GM12878 (cell line): ENCODE results near the gene CD52. TPM values are rescaled to one million over a fixed set of nuclear protein-coding genes. Genes with fewer than 3 reads are reported as not detected.

Source experiments
- ATAC-seq: fragments of 200-7000 bp; cut with Tn5 transposase; 3 replicates; pipeline ENCODE4 v1.9.1; 2020; ENCODE audit warnings: mild to moderate bottlenecking, moderate library complexity
- BruUV-seq: library from RNA; stranded (reverse); fragments of 400-500 nt; replicated peaks from 2 replicates; lab custom pipeline; 2021; lab: Mats Ljungman, UMichigan
- CTCF ChIA-PET: fragments of 300-600 bp; sonication (Branson Sonifier 250); formaldehyde crosslinking; extraction: SDS; loops from one replicate; lab custom pipeline; 2021; ENCODE audit warnings: inconsistent platforms; lab: Yijun Ruan, JAX
- POLR2A ChIA-PET: fragments of 350-600 bp; formaldehyde crosslinking; extraction: SDS; loops from one replicate; lab custom pipeline; 2021; ENCODE audit warnings: inconsistent platforms; lab: Charles Lee
- RAD21 ChIA-PET: fragments of 300-600 bp; sonication (Branson Sonifier 250); formaldehyde crosslinking; loops from one replicate; lab custom pipeline; 2023; ENCODE audit warnings: antibody characterized with exemption; ENCODE audit not compliant: unreplicated experiment; lab: Charles Lee
- SMC1A ChIA-PET: fragments of 300-600 bp; sonication (Branson Sonifier 250); formaldehyde crosslinking; loops from one replicate; lab custom pipeline; 2023; ENCODE audit not compliant: unreplicated experiment, uncharacterized antibody; lab: Charles Lee
- DNase-seq: peaks from one replicate; pipeline ENCODE4 v3.0.0-alpha.2; 2011; ENCODE audit warnings: low read depth, low spot score
- FAIRE-seq: peaks from 3 replicates; lab custom pipeline; 2011; peaks lifted over from hg19 to GRCh38; lab: Jason Lieb, UNC
- H2AFZ ChIP-seq: 2 replicates; pipeline ENCODE4 v1.6.0; 2011; ENCODE audit warnings: low read depth, low read length, control low read depth; ENCODE audit not compliant: control insufficient read depth
- H3K27ac ChIP-seq: 2 replicates; pipeline ENCODE4 v1.5.1; 2011; ENCODE audit warnings: control low read depth; ENCODE audit not compliant: control insufficient read depth, insufficient read depth
- H3K27me3 ChIP-seq, 2 experiments: replicated peaks in 1 of 2; 2 replicates each; pipeline versions ENCODE4 v1.6.0 to v1.6.1; 2011; ENCODE audit warnings: low read length in 1 of 2; ENCODE audit not compliant: control insufficient read depth in 2 of 2, insufficient read depth in 2 of 2
- H3K36me3 ChIP-seq, 2 experiments: 2 replicates each; pipeline ENCODE4 v1.5.1; 2011; ENCODE audit warnings: low read length in 1 of 2; ENCODE audit not compliant: control insufficient read depth in 2 of 2, insufficient read depth in 2 of 2
- H3K4me1 ChIP-seq: 2 replicates; pipeline ENCODE4 v1.6.1; 2011; ENCODE audit warnings: mild to moderate bottlenecking, low read length, moderate library complexity, mixed read lengths; ENCODE audit not compliant: control insufficient read depth, insufficient read depth
- H3K4me2 ChIP-seq: 2 replicates; pipeline ENCODE4 v1.6.0; 2011; ENCODE audit warnings: control low read depth; ENCODE audit not compliant: control insufficient read depth, insufficient read depth
- H3K4me3 ChIP-seq: fragments of 200-600 bp; sonication (generic); 2 replicates; pipeline ENCODE4 v1.5.1; 2016
- H3K79me2 ChIP-seq: 2 replicates; pipeline ENCODE4 v1.6.0; 2011; ENCODE audit warnings: low read length; ENCODE audit not compliant: control insufficient read depth, insufficient read depth
- H3K9ac ChIP-seq: 2 replicates; pipeline ENCODE4 v1.8.0; 2011; ENCODE audit warnings: low read length, control low read depth, mixed read lengths; ENCODE audit not compliant: control insufficient read depth, insufficient read depth
- H3K9me3 ChIP-seq: replicated peaks from 3 replicates; pipeline ENCODE4 v1.5.1; 2011; ENCODE audit warnings: mild to moderate bottlenecking, low read length; ENCODE audit not compliant: control insufficient read depth, insufficient read depth
- H4K20me1 ChIP-seq: 2 replicates; pipeline ENCODE4 v1.6.0; 2011; ENCODE audit not compliant: control insufficient read depth, insufficient read depth
- BRCA1 ChIP-seq: IDR thresholded peaks from 2 replicates; pipeline ENCODE4 v1.6.1; 2011; ENCODE audit warnings: low read depth, low read length, improper control_type of control experiment
- CREB1 ChIP-seq: IDR thresholded peaks from 2 replicates; pipeline ENCODE4 v1.6.1; 2012; ENCODE audit warnings: low read depth, mild to moderate bottlenecking, inconsistent platforms
- CREM ChIP-seq: IDR thresholded peaks from 2 replicates; pipeline ENCODE4 v1.6.1; 2014; ENCODE audit warnings: antibody characterized with exemption, low read depth
- HDAC2 ChIP-seq: fragments of 200-600 bp; sonication (generic); IDR thresholded peaks from 2 replicates; pipeline ENCODE4 v1.6.1; 2017
- NR2F1 ChIP-seq: fragments of 450-650 bp; conservative IDR thresholded peaks from 2 replicates; pipeline ENCODE4 v1.6.1; 2017; ENCODE audit warnings: mild to moderate bottlenecking
- RB1 ChIP-seq: fragments of 450-650 bp; formaldehyde crosslinking; IDR thresholded peaks from 2 replicates; pipeline ENCODE4 v1.6.1; 2017; ENCODE audit warnings: mild to moderate bottlenecking, borderline replicate concordance
- RCOR1 ChIP-seq: conservative IDR thresholded peaks from 2 replicates; pipeline ENCODE4 v1.6.1; 2012; ENCODE audit warnings: low read depth, low read length, improper control_type of control experiment
- RELA ChIP-seq: fragments of 450-650 bp; IDR thresholded peaks from 2 replicates; pipeline ENCODE4 v1.8.0; 2014; ENCODE audit warnings: borderline replicate concordance; ENCODE audit not compliant: partially characterized antibody
- SIX5 ChIP-seq: IDR thresholded peaks from 2 replicates; pipeline ENCODE4 v1.6.1; 2011; ENCODE audit warnings: mild to moderate bottlenecking, low read depth, low read length, moderate library complexity; ENCODE audit not compliant: severe bottlenecking
- SMC3 ChIP-seq: IDR thresholded peaks from 2 replicates; pipeline ENCODE4 v1.6.1; 2011; ENCODE audit warnings: low read length, improper control_type of control experiment, borderline replicate concordance
- SPI1 ChIP-seq: IDR thresholded peaks from 2 replicates; pipeline ENCODE4 v1.6.1; 2011; ENCODE audit warnings: low read depth, mild to moderate bottlenecking, low read length, moderate library complexity, borderline replicate concordance; ENCODE audit not compliant: insufficient read depth
- TCF3 ChIP-seq: IDR thresholded peaks from 2 replicates; pipeline ENCODE4 v1.6.1; 2012; ENCODE audit warnings: low read depth, mild to moderate bottlenecking, low read length, borderline replicate concordance; ENCODE audit not compliant: insufficient read depth
- YY1 ChIP-seq: IDR thresholded peaks from 2 replicates; pipeline ENCODE4 v1.6.1; 2011; ENCODE audit warnings: low read depth, mild to moderate bottlenecking, low read length
- WGBS: methylation state at CpG from one replicate; pipeline ENCODE4 v1.1.6; 2016; ENCODE audit warnings: low lambda C conversion rate; ENCODE audit not compliant: insufficient replicate concordance, insufficient coverage; ENCODE audit errors: missing lambda C conversion rate; 5-methylcytosine and 5-hydroxymethylcytosine counted together
- in situ Hi-C: fragments of 300-500 bp; cut with MboI; formaldehyde crosslinking; loops from 9 replicates; pipeline ENCODE4 v1.14.3; 2018; ENCODE audit warnings: mixed read lengths
- intact Hi-C: fragments of 100-400 bp; cut with micrococcal nuclease; formaldehyde crosslinking; loops from one replicate; pipeline ENCODE4 v1.14.2; 2022; ENCODE audit not compliant: unreplicated experiment
- polyA plus RNA-seq, 11 experiments: library from polyadenylated mRNA; depleted of rRNA in 4 of 11; unstranded in 6 of 11; stranded (reverse) in 5 of 11; fragments of >200 nt; fragmentation: Nextera tagmentation in 4 of 11; fragmentation: Illumina TruSeq in 1 of 11; extraction: Ambion mirVana in 4 of 11; extraction: Trizol in 1 of 11; gene quantifications; 1 replicate in 1 of 11; 2 replicates in 10 of 11; pipeline versions ENCODE4 v1.2.1 to v1.2.3, GENCODE V29; 2011 to 2016; ENCODE audit warnings: inconsistent platforms in 2 of 11, missing spikeins in 2 of 11, low read depth in 1 of 11
- total RNA-seq, 4 experiments: library from RNA; depleted of rRNA in 3 of 4; stranded (reverse); fragments of >200 nt in 3 of 4; fragmentation: Illumina TruSeq in 1 of 4; extraction: Trizol in 1 of 4; gene quantifications; 2 replicates each; pipeline versions ENCODE4 v1.2.1 to v1.2.3, GENCODE V29; 2013 to 2021
- TF ChIP-seq, protein P1 (sequence below): IDR thresholded peaks from 2 replicates; pipeline ENCODE4 v1.6.1; 2012; ENCODE audit warnings: low read length, inconsistent platforms
- TF ChIP-seq, protein P2 (sequence below): IDR thresholded peaks from 2 replicates; pipeline ENCODE4 v1.6.1; 2012; ENCODE audit warnings: low read depth, low read length, improper control_type of control experiment

CD52 gene
- total and polyA plus RNA-seq, 10 of the 15 experiments (the other 5 are each of a cell fraction or from before 2014, with no cell fraction given): 237 to 2,736 (median 532) TPM

DNA sequence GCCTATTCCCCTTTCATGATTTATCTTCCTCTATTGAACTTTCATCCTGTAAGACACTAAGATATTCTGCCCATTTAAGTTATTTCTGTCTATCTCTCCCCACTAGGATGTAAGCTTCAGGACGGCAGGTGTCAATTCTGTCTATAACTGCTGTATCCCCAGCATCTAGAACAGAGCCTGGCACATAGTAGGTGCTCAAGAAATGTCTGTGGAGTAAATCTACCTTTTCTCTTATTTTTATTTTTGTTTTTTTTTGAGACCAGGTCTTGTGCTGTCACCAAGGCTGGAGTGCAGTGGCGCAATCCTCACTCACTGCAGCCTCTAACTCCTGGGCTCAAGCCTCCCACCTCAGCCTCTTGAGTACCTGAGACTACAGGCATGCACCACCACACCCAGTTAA lies 5.6 kb downstream of the CD52 start:
- CTCF ChIA-PET: interaction anchor here (2.3 to 11.6 kb wide), 4 partner anchors 41 to 94 kb away, joined by 18 to 879 read pairs (median 24); partner anchors contain the start of genes CEP85 and SH3BGRL3
- ATAC-seq (no peak), FAIRE-seq (no peak), DNase-seq (no peak)
- intact Hi-C loops (loop anchor here (5.0 kb wide), 1 partner anchor 156 kb away; the partner anchor contains the start of genes C1orf232 and ZNF593), in situ Hi-C loops (loop anchor here (5.0 kb wide), 2 partner anchors 36 to 151 kb away; partner anchors contain the start of gene ZNF593OS)
- H3K36me3 ChIP-seq: peaks cover 0 to 3% of the 10 kb centered on the region in 2 experiments; a peak in 1 of 4 replicates
- no peak for TF ChIP-seq YY1
- no peak for TF ChIP-seq NR2F1
- no peak for TF ChIP-seq RCOR1
- H3K79me2 ChIP-seq: peaks cover 16% of the 10 kb centered on the region
- WGBS: 100% methylated on average over 2 of the region's 2 CpGs
- H3K4me1 ChIP-seq: peaks cover 15% of the 10 kb centered on the region
- no peak overlapping the region for H3K4me3 ChIP-seq
- H3K4me2 ChIP-seq: no peak overlapping the region
- no peaks in the 10 kb centered on the region for H4K20me1 ChIP-seq
- SMC1A ChIA-PET: interaction anchor here (7.6 to 14.9 kb wide), 2 partner anchors 35 to 45 kb away, joined by 119 to 474 read pairs; partner anchors contain the start of gene SH3BGRL3
- no peaks in the 10 kb centered on the region for H3K9me3 ChIP-seq
- H3K27me3 ChIP-seq: no peaks in the 10 kb centered on the region
- no peak overlapping the region for H2AFZ ChIP-seq
- BruUV-seq: no TSS peak
- RAD21 ChIA-PET: interaction anchor here (10.4 kb wide), 1 partner anchor 37 kb away, joined by 477 read pairs; no protein-coding TSS in a partner anchor
- no peak overlapping the region for H3K27ac ChIP-seq
- POLR2A ChIA-PET: interaction anchor here (10.6 kb wide), 1 partner anchor 36 kb away, joined by 253 read pairs; no protein-coding TSS in a partner anchor
- no peak overlapping the region for H3K9ac ChIP-seq

DNA sequence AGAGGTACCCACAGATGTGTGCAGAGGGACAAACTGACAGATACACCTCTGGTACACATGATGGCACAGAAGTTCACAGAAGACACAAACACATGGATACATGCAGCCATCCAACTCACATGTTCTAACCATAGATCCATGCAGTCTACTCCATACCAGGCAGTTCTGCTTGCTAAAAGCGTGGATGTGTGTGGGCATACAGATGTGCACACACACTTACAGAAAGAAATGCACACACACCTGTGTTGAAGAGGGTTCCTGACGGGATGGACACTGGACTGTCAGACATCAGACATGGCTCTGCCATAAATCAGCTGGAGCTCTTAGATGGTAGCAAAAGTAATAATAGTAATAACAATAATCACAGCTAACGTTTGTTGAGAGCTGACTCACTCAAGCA lies 6.8 kb downstream of the CD52 start:
- peaks cover 0 to 3% of the 10 kb centered on the region in 2 experiments; a peak in 1 of 4 replicates for H3K36me3 ChIP-seq
- no peak overlapping the region for H2AFZ ChIP-seq
- H3K27me3 ChIP-seq: no peaks in the 10 kb centered on the region
- no TSS peak for BruUV-seq
- SMC1A ChIA-PET: interaction anchor here (14.9 kb wide), 1 partner anchor 36 kb away, joined by 474 read pairs; no protein-coding TSS in a partner anchor
- RAD21 ChIA-PET: interaction anchor here (1.0 kb wide), 1 partner anchor 40 kb away, joined by 3 read pairs; no protein-coding TSS in a partner anchor
- peaks cover 6% of the 10 kb centered on the region for H3K79me2 ChIP-seq
- no peaks in the 10 kb centered on the region for H4K20me1 ChIP-seq
- H3K27ac ChIP-seq: no peak overlapping the region
- intact Hi-C loops: loop anchor here (5.0 kb wide), 1 partner anchor 157 kb away; the partner anchor contains the start of genes C1orf232 and ZNF593
- no peak overlapping the region for H3K4me2 ChIP-seq
- WGBS: 65% methylated on average over 3 of the region's 3 CpGs
- H3K9me3 ChIP-seq: no peaks in the 10 kb centered on the region
- ATAC-seq (no peak), DNase-seq (no peak), FAIRE-seq (no peak)
- H3K4me1 ChIP-seq: peaks cover 15% of the 10 kb centered on the region
- POLR2A ChIA-PET: no interaction called here
- no peak overlapping the region for H3K4me3 ChIP-seq
- CTCF ChIA-PET: interaction anchor here (11.6 kb wide), 1 partner anchor 42 kb away, joined by 879 read pairs; the partner anchor contains the start of gene SH3BGRL3
- no peak overlapping the region for H3K9ac ChIP-seq
- in situ Hi-C loops: loop anchor here (5.0 kb wide), 2 partner anchors 37 to 152 kb away; partner anchors contain the start of gene ZNF593OS
- TF ChIP-seq TCF3 (no peak), SMC3 (no peak), HDAC2 (no peak), SPI1 (no peak), RELA (no peak), BRCA1 (no peak), CREB1 (no peak), SIX5 (no peak), RB1 (no peak), CREM (no peak)
- TF ChIP-seq, protein P1, sequence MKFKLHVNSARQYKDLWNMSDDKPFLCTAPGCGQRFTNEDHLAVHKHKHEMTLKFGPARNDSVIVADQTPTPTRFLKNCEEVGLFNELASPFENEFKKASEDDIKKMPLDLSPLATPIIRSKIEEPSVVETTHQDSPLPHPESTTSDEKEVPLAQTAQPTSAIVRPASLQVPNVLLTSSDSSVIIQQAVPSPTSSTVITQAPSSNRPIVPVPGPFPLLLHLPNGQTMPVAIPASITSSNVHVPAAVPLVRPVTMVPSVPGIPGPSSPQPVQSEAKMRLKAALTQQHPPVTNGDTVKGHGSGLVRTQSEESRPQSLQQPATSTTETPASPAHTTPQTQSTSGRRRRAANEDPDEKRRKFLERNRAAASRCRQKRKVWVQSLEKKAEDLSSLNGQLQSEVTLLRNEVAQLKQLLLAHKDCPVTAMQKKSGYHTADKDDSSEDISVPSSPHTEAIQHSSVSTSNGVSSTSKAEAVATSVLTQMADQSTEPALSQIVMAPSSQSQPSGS: no peak
- TF ChIP-seq, protein P2, sequence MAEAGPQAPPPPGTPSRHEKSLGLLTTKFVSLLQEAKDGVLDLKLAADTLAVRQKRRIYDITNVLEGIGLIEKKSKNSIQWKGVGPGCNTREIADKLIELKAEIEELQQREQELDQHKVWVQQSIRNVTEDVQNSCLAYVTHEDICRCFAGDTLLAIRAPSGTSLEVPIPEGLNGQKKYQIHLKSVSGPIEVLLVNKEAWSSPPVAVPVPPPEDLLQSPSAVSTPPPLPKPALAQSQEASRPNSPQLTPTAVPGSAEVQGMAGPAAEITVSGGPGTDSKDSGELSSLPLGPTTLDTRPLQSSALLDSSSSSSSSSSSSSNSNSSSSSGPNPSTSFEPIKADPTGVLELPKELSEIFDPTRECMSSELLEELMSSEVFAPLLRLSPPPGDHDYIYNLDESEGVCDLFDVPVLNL: no peak
